BLaER1 treated with 17β-estradiol and CSF1 and Interleukin-3, amounts not matched to agents 10 nM and 100 nM (cell line): ENCODE results near the gene ABLIM2.
A peak's percentile ranks its signal among the peaks of the same experiment; 100 is the strongest.

Source experiments
- H3K27ac ChIP-seq, 11 experiments: shearing (Covaris generic); formaldehyde crosslinking; 2 replicates each; pipeline ENCODE4 v1.8.1; 2022
- H3K27me3 ChIP-seq, 11 experiments: shearing (Covaris generic); formaldehyde crosslinking; 2 replicates each; pipeline ENCODE4 v1.8.1; 2022
- H3K36me3 ChIP-seq, 11 experiments: shearing (Covaris generic); formaldehyde crosslinking; 2 replicates each; pipeline ENCODE4 v1.8.1; 2022
- H3K4me1 ChIP-seq, 10 experiments: shearing (Covaris generic); formaldehyde crosslinking; 2 replicates each; pipeline ENCODE4 v1.8.1; 2022
- H3K4me2 ChIP-seq, 11 experiments: shearing (Covaris generic); formaldehyde crosslinking; 2 replicates each; pipeline ENCODE4 v1.8.1; 2022
- H3K4me3 ChIP-seq, 10 experiments: shearing (Covaris generic); formaldehyde crosslinking; 2 replicates each; pipeline ENCODE4 v1.8.1; 2022
- H3K9ac ChIP-seq, 11 experiments: shearing (Covaris generic); formaldehyde crosslinking; 2 replicates each; pipeline ENCODE4 v1.8.1; 2022
- H3K9me3 ChIP-seq, 11 experiments: shearing (Covaris generic); formaldehyde crosslinking; replicated peaks in 1 of 11; 2 replicates each; pipeline ENCODE4 v1.8.1; 2022
- H4K20me1 ChIP-seq, 11 experiments: shearing (Covaris generic); formaldehyde crosslinking; 2 replicates each; pipeline ENCODE4 v1.8.1; 2022
- Cebpa-rat ChIP-seq, 11 experiments: shearing (Covaris generic); IDR thresholded peaks; 2 replicates each; pipeline ENCODE4 v1.8.1; 2022

ABLIM2 gene

GRCh38 chr4:7978489-7978888 lies 180.1 kb downstream of the ABLIM2 start:
- no peak for TF ChIP-seq Cebpa-rat (IDR thresholded peaks at IDR 0.05)
- H3K27me3 ChIP-seq = no peaks in the 10 kb centered on the region
- H3K4me3 ChIP-seq = no peak overlapping the region
- H3K4me1 ChIP-seq = peaks cover 0 to 9% (median 0%) of the 10 kb centered on the region in 10 experiments; a peak in 1 of 20 replicates
- H3K9me3 ChIP-seq = no peaks in the 10 kb centered on the region
- no peak overlapping the region for H3K27ac ChIP-seq
- no peaks in the 10 kb centered on the region; a peak in 2 of 22 replicates for H4K20me1 ChIP-seq
- H3K4me2 ChIP-seq = peak overlapping the region in 2 of 11 experiments; percentile 4 to 53; a peak in 2 of 22 replicates
- H3K9ac ChIP-seq = no peak overlapping the region
- H3K36me3 ChIP-seq = no peaks in the 10 kb centered on the region

DNA sequence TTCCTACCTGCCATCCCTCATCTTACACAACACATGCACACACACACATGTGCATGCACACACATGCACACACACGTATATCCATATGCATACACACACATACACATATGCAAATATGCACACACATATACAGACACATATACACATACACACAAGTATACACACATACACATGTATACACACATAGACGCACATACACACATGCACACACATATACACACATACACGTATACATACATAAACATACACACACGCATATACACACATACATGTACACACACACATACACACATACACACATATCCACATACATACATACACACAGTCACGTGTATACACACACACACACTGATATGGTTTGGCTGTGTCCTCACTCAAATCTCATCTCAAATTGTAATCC lies 182.0 kb downstream of the ABLIM2 start:
- no peak overlapping the region for H3K4me3 ChIP-seq
- no peaks in the 10 kb centered on the region; a peak in 1 of 22 replicates for H4K20me1 ChIP-seq
- H3K4me1 ChIP-seq = peaks cover 1 to 15% (median 5%) of the 10 kb centered on the region in 10 experiments; a peak in 13 of 20 replicates
- TF ChIP-seq Cebpa-rat (IDR thresholded peaks at IDR 0.05) = no peak
- H3K9ac ChIP-seq = no peak overlapping the region
- H3K9me3 ChIP-seq = no peaks in the 10 kb centered on the region
- H3K27ac ChIP-seq = no peak overlapping the region
- no peaks in the 10 kb centered on the region for H3K27me3 ChIP-seq
- H3K36me3 ChIP-seq = no peaks in the 10 kb centered on the region
- H3K4me2 ChIP-seq = no peak overlapping the region

DNA sequence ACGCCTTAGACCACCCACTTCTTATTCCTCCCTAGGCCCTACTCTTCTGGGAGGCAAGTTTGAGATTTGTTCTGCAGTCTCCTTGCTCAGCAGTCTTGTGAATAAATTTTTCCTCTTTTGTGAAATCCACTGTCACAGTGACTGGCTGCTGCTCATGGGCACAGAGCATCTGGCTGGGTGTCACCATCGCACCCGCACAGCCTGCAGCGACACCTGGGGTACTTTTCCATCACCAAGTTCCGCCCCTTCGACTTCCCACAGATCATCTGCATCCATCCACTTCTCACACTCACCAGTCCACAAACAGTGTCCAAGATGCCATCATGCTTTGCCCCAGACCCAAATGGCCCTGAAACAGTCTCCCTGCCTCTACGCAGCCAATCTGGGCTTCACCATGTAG lies 182.6 kb downstream of the ABLIM2 start:
- H3K9ac ChIP-seq = no peak overlapping the region
- H3K4me1 ChIP-seq = peaks cover 8 to 22% (median 11%) of the 10 kb centered on the region in 10 experiments
- no peak overlapping the region for H3K4me3 ChIP-seq
- H3K36me3 ChIP-seq = no peaks in the 10 kb centered on the region
- no peak overlapping the region for H3K27ac ChIP-seq
- TF ChIP-seq Cebpa-rat (IDR thresholded peaks at IDR 0.05) = no peak
- no peak overlapping the region for H3K4me2 ChIP-seq
- H3K27me3 ChIP-seq = no peaks in the 10 kb centered on the region
- H3K9me3 ChIP-seq = no peaks in the 10 kb centered on the region
- H4K20me1 ChIP-seq = no peaks in the 10 kb centered on the region; a peak in 1 of 22 replicates

- Histone ChIP-seq H3K4me2 (no peak overlapping the region), H3K27me3 (no peaks in the 10 kb centered on the region), H3K36me3 (no peaks in the 10 kb centered on the region), H3K27ac (no peak overlapping the region), H3K9ac (no peak overlapping the region), H4K20me1 (no peaks in the 10 kb centered on the region; a peak in 1 of 22 replicates), H3K4me1 (peaks cover 24 to 38% (median 27%) of the 10 kb centered on the region in 10 experiments), H3K4me3 (no peak overlapping the region), H3K9me3 (no peaks in the 10 kb centered on the region)
- no peak for TF ChIP-seq Cebpa-rat (IDR thresholded peaks at IDR 0.05)
These were observed 184.2 kb downstream of the ABLIM2 start for GRCh38 chr4:7974425-7974824.

DNA sequence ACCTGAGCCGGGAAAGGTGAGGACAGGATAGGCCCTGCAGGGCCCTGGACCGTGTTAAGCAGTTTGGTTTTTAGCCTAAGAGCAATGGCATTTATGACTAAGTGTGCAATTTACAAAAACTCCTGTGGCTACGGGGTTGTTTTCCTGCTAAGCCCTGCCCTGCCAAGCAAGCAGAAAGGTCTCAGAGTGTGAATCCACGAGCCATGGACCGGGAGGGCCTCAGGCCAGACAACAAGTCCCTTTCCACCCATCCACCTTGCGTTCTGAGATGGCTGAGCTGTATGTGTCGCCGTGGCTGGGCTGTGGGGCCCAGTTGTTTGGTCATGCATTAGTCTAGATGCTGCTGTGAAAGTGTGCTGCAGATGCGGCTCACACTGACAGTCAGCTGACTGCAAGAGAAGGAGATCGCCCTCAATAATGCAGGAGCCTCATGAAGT lies 185.1 kb downstream of the ABLIM2 start:
- H3K36me3 ChIP-seq = no peaks in the 10 kb centered on the region
- H3K9me3 ChIP-seq = no peaks in the 10 kb centered on the region
- H3K9ac ChIP-seq = no peak overlapping the region
- TF ChIP-seq Cebpa-rat (IDR thresholded peaks at IDR 0.05) = no peak
- no peak overlapping the region for H3K4me2 ChIP-seq
- no peak overlapping the region for H3K27ac ChIP-seq
- H3K4me3 ChIP-seq = no peak overlapping the region
- H3K27me3 ChIP-seq = no peaks in the 10 kb centered on the region
- no peaks in the 10 kb centered on the region for H4K20me1 ChIP-seq
- peaks cover 28 to 43% (median 32%) of the 10 kb centered on the region in 10 experiments for H3K4me1 ChIP-seq

- H3K27ac ChIP-seq = peak overlapping the region in 1 of 11 experiments; percentile 6; a peak in 2 of 22 replicates
- H3K4me1 ChIP-seq = peaks cover 44 to 53% (median 48%) of the 10 kb centered on the region in 10 experiments
- H3K9me3 ChIP-seq = no peaks in the 10 kb centered on the region
- H3K27me3 ChIP-seq = no peaks in the 10 kb centered on the region
- H3K36me3 ChIP-seq = no peaks in the 10 kb centered on the region
- no peak overlapping the region for H3K4me3 ChIP-seq
- no peak for TF ChIP-seq Cebpa-rat (IDR thresholded peaks at IDR 0.05)
- H3K9ac ChIP-seq = peak overlapping the region in 2 of 11 experiments; percentile 63 to 68; a peak in 1 of 22 replicates
- no peaks in the 10 kb centered on the region for H4K20me1 ChIP-seq
- peak overlapping the region in 8 of 11 experiments; percentile 56 to 96 (median 70); a peak in 11 of 22 replicates for H3K4me2 ChIP-seq
These were observed 186.6 kb downstream of the ABLIM2 start for GRCh38 chr4:7971881-7972500.

DNA sequence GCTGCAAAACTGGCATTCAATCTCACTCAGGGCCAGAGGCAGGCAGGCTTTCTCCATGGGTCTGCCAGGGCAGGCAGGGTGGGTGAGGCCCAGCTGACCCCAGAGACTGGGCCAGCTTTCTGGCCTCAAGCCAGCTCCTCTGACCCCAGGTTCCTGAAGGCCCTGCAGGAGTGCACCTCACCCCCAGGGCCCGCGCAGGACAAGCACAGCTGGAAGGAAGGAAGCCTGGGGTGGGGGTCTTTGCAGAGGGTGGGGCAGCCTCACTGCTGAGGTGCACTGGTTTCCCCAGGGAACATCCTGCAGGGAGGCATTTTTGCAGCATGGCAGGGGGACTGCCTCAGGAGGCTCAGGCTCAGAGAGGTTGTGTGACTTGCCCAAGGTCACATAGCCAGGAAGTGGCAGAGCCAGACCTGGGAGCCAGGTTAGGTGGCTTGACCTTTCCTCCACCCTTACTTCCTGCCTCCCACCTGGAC lies 187.4 kb downstream of the ABLIM2 start:
- H3K4me2 ChIP-seq = peak overlapping the region; percentile 56 to 96 (median 72)
- H3K9ac ChIP-seq = peak overlapping the region in 2 of 11 experiments; percentile 63 to 68; a peak in 4 of 22 replicates

DNA sequence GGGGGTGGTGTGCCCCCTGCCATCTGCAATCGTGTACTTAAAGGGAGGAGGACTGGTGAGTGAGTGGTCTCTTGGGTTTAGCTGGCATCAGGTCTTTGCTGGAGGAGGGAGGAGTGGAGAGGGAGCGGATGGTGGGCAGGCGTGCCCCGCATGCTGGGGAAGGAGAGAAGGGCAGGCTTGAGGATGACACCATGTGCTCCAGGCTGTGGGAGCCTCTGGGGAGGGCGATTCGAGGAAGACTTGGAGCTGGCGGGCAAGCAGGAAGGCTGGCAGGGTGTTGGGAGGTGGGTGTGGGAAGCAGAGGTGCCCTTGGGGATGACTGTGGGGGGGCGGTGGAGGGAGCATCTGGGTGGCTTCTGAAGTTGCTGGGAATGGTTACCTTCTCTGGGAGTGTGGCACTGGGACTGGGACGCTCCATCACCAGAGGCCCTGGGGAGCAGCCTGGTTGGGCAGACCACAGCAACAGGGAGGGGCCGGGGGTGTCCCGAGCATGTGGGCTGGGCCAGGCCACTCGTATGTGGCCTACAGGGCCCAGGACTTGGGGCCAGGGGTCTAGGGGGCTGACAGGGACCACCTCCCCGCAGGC lies 188.2 kb downstream of the ABLIM2 start:
- Histone ChIP-seq H3K4me3 (peak overlapping the region in 2 of 10 experiments; percentile 31 to 40; a peak in 5 of 20 replicates), H3K9me3 (no peaks in the 10 kb centered on the region), H3K9ac (peak overlapping the region in 4 of 11 experiments; percentile 3 to 68 (median 52); a peak in 5 of 22 replicates), H3K36me3 (no peaks in the 10 kb centered on the region), H3K27me3 (no peaks in the 10 kb centered on the region), H3K27ac (peak overlapping the region in 3 of 11 experiments; percentile 50 to 70 (median 62); a peak in 6 of 22 replicates), H4K20me1 (peaks cover 0 to 8% (median 0%) of the 10 kb centered on the region in 11 experiments; a peak in 1 of 22 replicates), H3K4me2 (peak overlapping the region; percentile 56 to 96 (median 72)), H3K4me1 (peaks cover 44 to 57% (median 51%) of the 10 kb centered on the region in 10 experiments)
- no peak for TF ChIP-seq Cebpa-rat (IDR thresholded peaks at IDR 0.05)

More for the DNA sequence above, 187.4 kb downstream of the ABLIM2 start:
- no peaks in the 10 kb centered on the region for H3K36me3 ChIP-seq
- H3K9me3 ChIP-seq = no peaks in the 10 kb centered on the region
- H3K4me1 ChIP-seq = peaks cover 44 to 54% (median 49%) of the 10 kb centered on the region in 10 experiments
- H3K27me3 ChIP-seq = no peaks in the 10 kb centered on the region
- H3K4me3 ChIP-seq = peak overlapping the region in 2 of 10 experiments; percentile 31 to 40; a peak in 4 of 20 replicates
- no peak for TF ChIP-seq Cebpa-rat (IDR thresholded peaks at IDR 0.05)
- peaks cover 0 to under 1% (median 0%) of the 10 kb centered on the region in 11 experiments; a peak in 1 of 22 replicates for H4K20me1 ChIP-seq
- peak overlapping the region in 2 of 11 experiments; percentile 62 to 70; a peak in 2 of 22 replicates for H3K27ac ChIP-seq
